Erythroblast (primary cell): ENCODE measurements around the gene HACD2.

Experiments
- GATA1 ChIP-seq: IDR thresholded peaks from 2 replicates; pipeline ENCODE4 v1.6.1; 2011; ENCODE audit warnings: low read depth, mild to moderate bottlenecking, control low read depth, low read length, moderate library complexity
- POLR2A ChIP-seq: IDR thresholded peaks from 2 replicates; pipeline ENCODE4 v1.6.1; 2011; ENCODE audit warnings: mild to moderate bottlenecking, low read length

- TF ChIP-seq POLR2A = no peak
- no peak for TF ChIP-seq GATA1
Measured at GRCh38 chr3:123524981-123525380, 59.9 kb downstream of the HACD2 start.
